ENCODE measurements around the gene CILP. TPM values are rescaled to one million over a fixed set of nuclear protein-coding genes. Genes with fewer than 3 reads are reported as not detected.

The CILP gene
- total and polyA plus RNA-seq, 2 experiments from 2014 or later, result 0.03 TPM; not detected in 1

DNA sequence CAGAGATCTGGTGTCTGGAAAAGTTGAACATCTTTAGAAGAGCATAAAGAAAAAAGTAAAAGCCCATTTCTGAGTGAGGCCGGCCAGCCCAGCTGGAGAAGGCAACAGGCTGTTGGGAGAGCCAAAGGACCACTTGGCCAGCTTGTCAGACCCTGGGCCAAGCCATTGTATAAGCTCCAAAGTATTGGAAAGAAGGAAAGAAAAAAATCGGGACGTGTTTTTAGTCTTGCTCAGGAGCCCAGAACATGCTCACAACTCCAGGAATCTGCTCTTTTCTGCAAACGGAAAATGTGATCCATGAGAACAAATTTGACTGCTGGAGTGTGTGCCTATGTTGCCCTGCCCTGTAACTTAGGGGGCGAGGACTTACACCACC is 15.7 kb downstream of the CILP start (continued):
- TF ChIP-seq, protein P1, sequence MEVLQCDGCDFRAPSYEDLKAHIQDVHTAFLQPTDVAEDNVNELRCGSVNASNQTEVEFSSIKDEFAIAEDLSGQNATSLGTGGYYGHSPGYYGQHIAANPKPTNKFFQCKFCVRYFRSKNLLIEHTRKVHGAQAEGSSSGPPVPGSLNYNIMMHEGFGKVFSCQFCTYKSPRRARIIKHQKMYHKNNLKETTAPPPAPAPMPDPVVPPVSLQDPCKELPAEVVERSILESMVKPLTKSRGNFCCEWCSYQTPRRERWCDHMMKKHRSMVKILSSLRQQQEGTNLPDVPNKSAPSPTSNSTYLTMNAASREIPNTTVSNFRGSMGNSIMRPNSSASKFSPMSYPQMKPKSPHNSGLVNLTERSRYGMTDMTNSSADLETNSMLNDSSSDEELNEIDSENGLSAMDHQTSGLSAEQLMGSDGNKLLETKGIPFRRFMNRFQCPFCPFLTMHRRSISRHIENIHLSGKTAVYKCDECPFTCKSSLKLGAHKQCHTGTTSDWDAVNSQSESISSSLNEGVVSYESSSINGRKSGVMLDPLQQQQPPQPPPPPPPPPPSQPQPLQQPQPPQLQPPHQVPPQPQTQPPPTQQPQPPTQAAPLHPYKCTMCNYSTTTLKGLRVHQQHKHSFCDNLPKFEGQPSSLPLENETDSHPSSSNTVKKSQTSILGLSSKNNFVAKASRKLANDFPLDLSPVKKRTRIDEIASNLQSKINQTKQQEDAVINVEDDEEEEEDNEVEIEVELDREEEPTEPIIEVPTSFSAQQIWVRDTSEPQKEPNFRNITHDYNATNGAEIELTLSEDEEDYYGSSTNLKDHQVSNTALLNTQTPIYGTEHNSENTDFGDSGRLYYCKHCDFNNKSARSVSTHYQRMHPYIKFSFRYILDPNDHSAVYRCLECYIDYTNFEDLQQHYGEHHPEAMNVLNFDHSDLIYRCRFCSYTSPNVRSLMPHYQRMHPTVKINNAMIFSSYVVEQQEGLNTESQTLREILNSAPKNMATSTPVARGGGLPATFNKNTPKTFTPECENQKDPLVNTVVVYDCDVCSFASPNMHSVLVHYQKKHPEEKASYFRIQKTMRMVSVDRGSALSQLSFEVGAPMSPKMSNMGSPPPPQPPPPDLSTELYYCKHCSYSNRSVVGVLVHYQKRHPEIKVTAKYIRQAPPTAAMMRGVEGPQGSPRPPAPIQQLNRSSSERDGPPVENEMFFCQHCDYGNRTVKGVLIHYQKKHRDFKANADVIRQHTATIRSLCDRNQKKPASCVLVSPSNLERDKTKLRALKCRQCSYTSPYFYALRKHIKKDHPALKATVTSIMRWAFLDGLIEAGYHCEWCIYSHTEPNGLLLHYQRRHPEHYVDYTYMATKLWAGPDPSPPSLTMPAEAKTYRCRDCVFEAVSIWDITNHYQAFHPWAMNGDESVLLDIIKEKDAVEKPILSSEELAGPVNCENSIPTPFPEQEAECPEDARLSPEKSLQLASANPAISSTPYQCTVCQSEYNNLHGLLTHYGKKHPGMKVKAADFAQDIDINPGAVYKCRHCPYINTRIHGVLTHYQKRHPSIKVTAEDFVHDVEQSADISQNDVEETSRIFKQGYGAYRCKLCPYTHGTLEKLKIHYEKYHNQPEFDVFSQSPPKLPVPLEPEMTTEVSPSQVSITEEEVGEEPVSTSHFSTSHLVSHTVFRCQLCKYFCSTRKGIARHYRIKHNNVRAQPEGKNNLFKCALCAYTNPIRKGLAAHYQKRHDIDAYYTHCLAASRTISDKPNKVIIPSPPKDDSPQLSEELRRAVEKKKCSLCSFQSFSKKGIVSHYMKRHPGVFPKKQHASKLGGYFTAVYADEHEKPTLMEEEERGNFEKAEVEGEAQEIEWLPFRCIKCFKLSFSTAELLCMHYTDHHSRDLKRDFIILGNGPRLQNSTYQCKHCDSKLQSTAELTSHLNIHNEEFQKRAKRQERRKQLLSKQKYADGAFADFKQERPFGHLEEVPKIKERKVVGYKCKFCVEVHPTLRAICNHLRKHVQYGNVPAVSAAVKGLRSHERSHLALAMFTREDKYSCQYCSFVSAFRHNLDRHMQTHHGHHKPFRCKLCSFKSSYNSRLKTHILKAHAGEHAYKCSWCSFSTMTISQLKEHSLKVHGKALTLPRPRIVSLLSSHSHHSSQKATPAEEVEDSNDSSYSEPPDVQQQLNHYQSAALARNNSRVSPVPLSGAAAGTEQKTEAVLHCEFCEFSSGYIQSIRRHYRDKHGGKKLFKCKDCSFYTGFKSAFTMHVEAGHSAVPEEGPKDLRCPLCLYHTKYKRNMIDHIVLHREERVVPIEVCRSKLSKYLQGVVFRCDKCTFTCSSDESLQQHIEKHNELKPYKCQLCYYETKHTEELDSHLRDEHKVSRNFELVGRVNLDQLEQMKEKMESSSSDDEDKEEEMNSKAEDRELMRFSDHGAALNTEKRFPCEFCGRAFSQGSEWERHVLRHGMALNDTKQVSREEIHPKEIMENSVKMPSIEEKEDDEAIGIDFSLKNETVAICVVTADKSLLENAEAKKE (CRISPR knock-in tag; IDR thresholded peaks at IDR 0.05), result no peak
- TF ChIP-seq JUNB (IDR thresholded peaks at IDR 0.05; ENCODE audit: unreplicated experiment) (no peak), POLR2AphosphoS5 (IDR thresholded peaks at IDR 0.05; ENCODE audit: low read depth) (no peak), ZNF114 (CRISPR knock-in tag; IDR thresholded peaks at IDR 0.05) (no peak), NANOG (IDR thresholded peaks at IDR 0.05; ENCODE audit: borderline replicate concordance) (no peak), EZH2 (IDR thresholded peaks at IDR 0.05; ENCODE audit: low read depth, unreplicated experiment) (no peak), EZH2phosphoT487 (IDR thresholded peaks at IDR 0.05; ENCODE audit: unreplicated experiment) (no peak), ZNF331 (CRISPR knock-in tag; IDR thresholded peaks at IDR 0.05; ENCODE audit: low read depth) (no peak)
- TF ChIP-seq, protein P2, sequence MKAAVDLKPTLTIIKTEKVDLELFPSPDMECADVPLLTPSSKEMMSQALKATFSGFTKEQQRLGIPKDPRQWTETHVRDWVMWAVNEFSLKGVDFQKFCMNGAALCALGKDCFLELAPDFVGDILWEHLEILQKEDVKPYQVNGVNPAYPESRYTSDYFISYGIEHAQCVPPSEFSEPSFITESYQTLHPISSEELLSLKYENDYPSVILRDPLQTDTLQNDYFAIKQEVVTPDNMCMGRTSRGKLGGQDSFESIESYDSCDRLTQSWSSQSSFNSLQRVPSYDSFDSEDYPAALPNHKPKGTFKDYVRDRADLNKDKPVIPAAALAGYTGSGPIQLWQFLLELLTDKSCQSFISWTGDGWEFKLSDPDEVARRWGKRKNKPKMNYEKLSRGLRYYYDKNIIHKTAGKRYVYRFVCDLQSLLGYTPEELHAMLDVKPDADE (IDR thresholded peaks at IDR 0.05), result no peak
- TF ChIP-seq, protein P3, sequence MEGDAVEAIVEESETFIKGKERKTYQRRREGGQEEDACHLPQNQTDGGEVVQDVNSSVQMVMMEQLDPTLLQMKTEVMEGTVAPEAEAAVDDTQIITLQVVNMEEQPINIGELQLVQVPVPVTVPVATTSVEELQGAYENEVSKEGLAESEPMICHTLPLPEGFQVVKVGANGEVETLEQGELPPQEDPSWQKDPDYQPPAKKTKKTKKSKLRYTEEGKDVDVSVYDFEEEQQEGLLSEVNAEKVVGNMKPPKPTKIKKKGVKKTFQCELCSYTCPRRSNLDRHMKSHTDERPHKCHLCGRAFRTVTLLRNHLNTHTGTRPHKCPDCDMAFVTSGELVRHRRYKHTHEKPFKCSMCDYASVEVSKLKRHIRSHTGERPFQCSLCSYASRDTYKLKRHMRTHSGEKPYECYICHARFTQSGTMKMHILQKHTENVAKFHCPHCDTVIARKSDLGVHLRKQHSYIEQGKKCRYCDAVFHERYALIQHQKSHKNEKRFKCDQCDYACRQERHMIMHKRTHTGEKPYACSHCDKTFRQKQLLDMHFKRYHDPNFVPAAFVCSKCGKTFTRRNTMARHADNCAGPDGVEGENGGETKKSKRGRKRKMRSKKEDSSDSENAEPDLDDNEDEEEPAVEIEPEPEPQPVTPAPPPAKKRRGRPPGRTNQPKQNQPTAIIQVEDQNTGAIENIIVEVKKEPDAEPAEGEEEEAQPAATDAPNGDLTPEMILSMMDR (conservative IDR thresholded peaks at IDR 0.05; ENCODE audit: low read depth in 2 of 2), result no peak
